Embryonic facial prominence (tissue), 1 donor: ENCODE measurements around the gene ELFN1.

ENCODE experiments used
- DNase-seq: peaks from one replicate; pipeline ENCODE4 v3.0.0-alpha.2; 2016; ENCODE audit errors: extremely low spot score

ELFN1 gene

DNA sequence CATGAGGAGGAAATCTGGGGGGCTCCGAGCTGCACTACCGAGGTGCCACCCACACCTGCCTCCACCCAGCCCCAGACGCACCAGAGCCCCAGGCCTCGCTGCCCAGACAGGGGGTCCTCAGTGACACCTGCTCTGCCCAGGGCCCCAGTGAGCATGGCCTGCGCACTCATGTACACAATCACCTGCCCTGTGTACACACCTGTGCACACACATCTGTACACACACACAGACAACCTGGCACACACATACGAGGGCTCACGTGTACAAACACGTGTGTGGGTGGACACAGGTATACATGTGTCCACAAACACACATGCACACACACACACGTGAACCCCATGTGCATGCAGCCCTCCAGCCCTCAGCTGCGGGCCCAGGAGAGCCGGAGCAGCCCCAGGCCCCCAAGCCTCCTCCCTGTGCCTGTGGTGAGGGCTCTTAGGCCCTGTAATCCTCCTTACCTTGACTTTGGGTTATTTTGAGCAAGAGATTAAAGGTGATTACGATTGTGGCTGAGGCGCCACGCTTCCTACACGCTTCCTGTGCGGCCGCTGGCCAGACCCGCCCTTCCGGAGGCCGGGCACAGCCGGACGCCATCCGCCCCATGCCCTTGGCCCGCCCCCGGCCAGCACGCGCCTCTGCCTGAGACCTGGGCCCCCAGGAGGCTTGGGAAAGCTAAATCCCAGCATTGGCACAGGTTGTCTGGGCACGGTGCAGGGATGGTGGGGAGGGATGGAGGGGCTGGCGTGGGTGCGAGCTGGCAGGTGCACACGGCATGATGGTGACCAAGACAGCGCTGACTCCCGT, 71.9 kb downstream of the ELFN1 start:
- DNase-seq: no peak

DNA sequence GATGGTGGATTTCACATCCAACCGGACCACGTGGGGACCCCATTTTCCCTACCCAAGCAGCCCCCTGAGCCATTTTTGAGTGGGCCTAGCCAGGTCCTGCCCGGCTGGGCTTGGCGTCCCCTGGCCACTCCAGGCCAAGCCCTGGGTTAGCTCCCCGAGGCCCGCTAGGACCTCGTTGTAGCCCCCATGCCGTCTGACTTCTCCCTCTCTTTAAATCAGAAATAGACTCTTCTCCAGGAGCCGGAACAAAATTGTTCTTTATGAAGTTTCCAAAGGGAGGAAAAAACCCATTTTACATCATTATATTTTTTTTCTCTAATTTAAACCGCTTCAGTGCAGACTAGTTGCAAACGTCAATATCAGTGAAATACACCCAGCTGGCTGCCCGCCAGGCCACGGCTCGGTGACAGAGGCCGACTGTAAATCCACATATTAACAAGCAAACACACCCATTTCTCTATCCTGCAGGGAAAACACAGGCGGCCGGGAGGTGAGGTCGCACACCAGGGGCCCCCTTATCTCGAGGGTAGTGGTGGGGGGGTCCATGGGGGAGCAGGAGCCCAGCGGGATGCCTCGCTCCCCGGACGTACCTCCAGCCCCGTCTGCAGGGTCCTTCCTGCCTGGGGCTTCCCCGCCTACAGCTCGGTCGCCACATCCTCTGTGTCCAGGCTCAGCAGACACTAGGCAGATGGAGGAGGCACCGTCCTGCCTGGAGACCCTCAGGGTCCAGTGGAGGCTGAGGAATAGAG, 72.7 kb downstream of the ELFN1 start:
- peak; percentile 23 for DNase-seq

DNA sequence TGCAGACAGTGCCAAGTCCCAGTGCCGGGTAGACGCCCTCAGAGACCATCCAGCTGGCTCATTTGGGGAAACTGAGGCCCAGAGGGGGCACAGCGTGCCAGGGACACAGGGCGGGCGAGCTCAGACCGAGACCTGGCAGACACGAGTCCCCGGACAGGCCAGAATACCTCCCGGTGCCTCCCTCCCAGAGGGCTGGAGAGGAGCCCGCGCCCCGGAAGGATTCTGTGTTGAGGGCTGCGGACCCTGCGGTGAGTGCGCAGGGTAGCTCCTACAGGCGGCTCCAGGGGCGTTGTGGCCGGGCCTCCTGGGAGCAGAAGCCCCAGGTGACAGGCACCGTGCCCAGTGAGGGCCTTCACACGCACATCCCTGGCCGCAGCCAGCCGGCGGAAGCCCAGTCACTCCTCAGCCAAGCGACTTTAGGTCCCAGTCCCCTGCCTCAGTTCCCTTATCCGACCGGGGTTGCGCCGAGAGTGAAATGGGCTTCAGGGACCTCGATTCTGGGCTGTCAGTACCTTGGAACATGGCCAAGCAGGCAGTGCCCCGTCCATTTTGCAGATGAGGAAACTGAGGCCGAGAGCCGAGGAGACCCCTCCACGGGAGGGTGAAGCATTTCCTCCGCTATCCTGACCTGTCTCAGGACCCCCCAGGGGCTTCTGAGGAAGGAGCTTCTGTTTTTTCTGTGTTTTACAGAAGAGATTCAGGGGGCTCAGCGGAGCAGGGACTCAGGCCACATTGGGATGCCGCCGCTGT, 73.6 kb downstream of the ELFN1 start:
- DNase-seq: no peak

DNA sequence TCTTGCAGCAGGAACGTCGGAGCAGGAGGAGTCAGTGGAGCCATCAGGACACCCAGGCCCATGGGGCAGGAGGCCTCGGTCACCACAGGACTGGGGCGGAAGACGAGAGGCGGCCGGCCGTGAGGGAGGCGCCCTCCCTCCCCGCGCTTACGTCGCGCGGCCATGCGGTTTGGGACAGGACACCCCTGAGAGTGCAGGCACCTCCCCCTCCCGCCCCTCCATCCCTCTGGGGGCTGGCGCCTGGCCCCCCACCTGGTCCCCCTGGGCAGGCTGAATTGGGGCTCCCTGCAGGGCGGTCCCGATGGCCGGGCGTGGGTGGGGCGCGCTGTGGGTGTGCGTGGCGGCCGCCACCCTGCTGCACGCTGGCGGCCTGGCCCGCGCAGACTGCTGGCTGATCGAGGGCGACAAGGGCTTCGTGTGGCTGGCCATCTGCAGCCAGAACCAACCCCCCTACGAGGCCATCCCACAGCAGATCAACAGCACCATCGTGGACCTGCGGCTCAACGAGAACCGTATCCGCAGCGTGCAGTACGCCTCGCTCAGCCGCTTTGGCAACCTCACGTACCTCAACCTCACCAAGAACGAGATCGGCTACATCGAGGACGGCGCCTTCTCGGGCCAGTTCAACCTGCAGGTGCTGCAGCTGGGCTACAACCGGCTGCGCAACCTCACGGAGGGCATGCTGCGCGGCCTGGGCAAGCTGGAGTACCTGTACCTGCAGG, 74.4 kb downstream of the ELFN1 start:
- no peak for DNase-seq

DNA sequence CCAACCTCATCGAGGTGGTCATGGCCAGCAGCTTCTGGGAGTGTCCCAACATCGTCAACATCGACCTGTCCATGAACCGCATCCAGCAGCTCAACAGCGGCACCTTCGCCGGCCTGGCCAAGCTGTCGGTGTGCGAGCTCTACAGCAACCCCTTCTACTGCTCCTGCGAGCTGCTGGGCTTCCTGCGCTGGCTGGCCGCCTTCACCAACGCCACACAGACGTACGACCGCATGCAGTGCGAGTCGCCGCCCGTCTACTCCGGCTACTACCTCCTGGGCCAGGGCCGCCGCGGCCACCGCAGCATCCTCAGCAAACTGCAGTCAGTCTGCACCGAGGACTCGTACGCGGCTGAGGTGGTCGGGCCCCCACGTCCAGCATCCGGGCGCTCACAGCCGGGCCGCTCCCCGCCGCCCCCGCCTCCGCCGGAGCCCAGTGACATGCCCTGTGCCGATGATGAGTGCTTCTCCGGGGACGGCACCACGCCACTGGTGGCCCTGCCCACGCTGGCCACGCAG, 75.0 kb downstream of the ELFN1 start:
- no peak for DNase-seq

DNA sequence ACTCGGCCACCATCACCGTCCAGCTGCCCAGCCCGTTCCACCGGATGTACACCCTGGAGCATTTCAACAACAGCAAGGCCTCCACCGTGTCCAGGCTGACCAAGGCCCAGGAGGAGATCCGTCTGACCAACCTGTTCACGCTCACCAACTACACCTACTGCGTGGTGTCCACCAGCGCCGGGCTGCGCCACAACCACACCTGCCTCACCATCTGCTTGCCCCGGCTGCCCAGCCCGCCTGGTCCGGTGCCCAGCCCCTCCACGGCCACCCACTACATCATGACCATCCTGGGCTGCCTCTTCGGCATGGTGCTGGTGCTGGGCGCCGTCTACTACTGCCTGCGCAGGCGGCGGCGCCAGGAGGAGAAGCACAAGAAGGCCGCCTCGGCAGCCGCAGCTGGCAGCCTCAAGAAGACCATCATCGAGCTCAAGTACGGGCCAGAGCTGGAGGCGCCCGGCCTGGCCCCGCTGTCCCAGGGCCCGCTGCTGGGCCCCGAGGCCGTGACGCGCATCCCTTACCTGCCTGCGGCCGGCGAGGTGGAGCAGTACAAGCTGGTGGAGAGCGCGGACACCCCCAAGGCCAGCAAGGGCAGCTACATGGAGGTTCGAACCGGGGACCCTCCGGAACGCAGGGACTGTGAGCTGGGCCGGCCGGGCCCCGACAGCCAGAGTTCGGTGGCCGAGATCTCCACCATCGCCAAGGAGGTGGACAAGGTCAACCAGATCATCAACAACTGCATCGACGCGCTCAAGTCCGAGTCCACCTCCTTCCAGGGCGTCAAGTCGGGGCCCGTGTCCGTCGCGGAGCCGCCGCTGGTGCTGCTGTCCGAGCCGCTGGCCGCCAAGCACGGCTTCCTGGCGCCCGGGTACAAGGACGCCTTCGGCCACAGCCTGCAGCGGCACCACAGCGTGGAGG, 75.8 kb downstream of the ELFN1 start:
- DNase-seq: no peak

DNA sequence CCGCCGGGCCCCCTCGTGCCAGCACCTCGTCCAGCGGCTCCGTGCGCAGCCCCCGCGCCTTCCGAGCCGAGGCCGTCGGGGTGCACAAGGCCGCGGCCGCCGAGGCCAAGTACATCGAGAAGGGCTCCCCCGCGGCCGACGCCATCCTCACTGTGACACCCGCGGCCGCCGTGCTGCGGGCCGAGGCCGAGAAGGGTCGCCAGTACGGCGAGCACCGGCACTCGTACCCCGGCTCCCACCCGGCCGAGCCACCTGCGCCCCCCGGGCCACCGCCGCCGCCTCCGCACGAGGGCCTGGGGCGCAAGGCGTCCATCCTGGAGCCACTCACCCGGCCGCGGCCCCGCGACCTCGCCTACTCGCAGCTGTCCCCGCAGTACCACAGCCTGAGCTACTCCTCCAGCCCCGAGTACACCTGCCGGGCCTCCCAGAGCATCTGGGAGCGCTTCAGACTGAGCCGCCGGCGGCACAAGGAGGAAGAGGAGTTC, 76.5 kb downstream of the ELFN1 start:
- no peak for DNase-seq

DNA sequence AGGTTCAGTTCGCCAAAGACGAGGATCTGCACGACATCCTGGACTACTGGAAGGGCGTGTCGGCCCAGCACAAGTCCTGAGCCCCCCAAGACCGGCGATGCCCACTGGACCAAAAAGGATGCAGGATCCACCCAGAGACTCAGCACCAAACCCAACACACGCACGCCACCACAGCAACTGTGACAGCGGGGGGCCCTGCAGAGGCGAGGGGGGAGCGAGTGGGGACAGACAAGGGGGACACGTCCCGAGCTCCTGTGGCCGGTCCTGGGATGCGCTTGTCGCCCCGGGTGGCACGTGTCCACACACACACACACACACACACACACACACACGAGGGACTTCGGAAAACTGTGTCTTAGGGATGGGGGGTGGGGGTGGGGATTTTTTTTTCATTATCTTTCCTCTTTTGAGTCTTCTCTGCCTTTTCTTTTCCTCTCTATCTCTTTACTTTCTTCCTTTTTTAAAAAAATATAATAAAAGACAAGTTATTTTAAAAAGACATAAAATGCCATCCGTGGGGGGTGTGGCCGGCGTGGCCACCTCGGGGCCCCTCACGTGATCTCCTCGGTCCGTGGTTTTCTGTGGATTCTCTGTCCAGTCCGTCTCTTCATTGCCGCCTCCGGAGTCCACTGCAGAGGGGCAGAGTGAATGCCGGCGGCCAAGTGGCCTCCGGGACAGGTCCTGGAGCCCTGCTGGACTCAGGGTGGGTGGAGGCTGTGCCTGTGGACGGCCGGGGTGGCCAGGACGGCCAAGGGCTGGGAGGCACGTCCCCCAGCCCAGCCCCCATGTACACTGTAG, 77.1 kb downstream of the ELFN1 start:
- no peak for DNase-seq

DNA sequence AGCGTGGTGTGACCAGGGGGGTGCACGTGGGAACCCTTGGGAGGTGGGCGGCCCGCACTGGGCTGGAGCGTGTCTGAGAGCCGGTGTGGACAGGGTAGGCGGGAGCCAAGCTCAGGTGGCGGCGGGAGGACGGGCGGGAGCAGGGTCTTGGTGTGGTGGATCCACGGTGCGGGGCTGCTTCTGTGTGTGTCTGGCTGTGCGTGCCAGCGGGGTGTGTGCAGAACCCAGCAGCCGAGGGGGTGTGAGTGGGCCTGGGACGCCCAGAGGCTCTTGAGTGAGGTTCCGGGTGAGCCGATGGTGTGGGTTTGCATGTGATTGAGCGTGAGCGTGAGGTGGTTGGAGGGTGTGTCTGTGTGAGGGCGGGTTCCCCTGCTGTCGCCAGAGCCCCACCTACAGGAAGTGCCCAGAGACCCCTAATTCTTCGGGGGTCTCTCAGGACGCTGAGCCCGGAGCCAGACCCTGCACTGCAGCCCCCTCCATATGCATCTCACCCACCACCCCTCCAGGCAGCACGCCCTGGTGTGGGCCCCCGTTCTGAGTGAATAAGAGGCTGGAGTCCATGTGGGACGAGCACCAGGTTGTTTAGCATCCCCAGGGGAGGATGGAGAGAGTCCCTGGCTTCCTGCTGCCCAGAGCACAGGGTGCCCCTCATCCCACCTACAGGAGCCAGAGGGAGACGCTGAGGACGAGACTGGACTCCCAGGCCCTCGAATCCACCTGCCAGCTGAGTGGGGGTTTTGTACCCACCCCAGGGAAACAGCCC, 78.2 kb downstream of the ELFN1 start:
- no peak for DNase-seq

DNA sequence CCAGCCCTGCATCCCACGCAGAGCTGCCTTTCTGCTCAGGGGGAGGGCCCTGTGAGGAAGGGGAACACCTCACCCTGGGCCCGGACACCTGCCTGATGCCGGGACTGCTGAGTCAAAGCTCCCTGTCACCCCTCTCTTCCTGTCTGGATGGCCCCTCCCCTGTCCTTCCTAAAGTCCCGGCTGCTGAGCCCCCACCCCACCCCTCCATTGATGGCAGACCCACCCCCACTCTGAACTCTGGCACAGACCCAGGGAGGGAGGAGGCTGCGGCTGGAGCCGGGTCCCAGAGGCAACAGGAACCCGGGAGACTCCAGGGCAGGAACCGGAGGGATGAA, 78.7 kb downstream of the ELFN1 start:
- no peak for DNase-seq

DNA sequence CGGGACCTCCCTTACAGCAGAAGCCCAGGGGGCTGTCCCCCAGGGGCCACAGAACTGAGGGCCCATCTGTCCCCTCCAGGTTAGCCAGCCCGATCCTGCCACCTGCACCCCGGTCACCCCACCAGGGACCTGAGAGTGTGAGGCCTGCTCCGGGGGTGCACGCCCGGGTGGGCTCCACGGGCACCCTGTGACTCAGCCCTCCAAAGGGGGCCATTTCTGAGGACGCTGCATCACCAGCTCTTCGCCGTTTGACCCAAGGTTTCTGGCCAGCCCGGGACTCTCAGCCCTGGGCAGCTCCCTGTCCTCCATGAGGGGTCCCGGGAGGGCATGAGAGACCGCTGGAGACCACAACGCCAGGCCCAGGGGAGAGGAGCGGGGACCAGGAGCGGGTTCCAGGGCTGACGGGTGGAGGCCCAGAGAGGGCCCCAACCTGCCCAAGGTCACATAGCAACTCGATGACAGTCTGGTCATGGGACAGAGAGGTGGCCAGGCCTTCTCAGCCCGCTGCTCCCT, 79.3 kb downstream of the ELFN1 start:
- no peak for DNase-seq

DNA sequence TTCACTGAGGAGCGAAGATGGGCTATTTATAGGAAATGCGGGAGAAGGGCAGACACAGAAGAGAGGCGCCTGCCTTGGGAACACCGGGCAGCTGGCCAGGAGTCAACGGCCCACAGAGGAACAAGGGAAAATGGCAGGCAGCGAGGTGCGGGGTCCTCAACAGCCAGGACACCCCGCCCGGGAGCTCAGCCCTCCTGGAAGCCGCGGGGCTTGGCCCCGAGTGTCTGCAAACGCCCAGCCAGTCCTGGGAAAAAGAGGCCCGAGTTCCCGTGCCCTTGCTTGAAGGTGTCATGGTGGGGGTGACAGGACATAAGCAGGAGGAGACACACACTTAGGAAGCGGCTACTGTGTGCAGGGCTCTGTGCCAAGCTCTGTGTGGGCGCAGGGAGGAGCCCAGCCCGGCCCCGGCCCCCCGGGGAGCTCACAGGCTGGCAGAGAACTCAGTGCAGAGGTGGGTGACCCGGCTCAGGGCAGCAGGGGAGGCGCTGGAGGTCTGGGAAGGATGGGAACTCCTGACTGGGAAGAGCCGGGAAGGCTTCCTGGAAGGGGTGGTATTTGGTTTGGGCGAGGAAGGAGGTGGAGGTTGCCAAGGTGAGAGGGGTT, 79.9 kb downstream of the ELFN1 start:
- DNase-seq: no peak

DNA sequence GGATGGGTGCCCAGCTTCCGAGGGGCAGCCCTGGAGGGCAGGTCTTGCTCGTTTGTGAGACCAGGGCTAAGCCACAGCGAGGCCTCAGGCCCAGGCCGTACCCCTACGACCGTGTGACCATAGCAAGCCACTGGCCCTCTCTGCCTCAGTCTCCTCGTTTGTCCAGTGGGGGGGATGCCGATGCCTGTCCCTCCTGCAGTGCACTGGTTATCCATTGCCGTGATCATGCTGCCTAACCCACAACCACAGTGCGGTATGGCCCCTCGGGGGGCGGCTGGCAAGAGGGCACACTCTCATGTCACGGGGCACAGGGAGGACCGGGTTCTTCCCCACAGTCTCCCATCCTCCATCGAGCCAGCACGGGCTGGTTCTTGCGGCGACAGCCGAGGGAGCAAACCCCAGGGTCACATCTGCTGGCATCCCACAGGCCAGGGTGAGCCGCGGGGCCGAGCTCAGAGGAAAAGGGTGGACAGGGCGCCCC, 80.5 kb downstream of the ELFN1 start:
- DNase-seq: no peak

DNA sequence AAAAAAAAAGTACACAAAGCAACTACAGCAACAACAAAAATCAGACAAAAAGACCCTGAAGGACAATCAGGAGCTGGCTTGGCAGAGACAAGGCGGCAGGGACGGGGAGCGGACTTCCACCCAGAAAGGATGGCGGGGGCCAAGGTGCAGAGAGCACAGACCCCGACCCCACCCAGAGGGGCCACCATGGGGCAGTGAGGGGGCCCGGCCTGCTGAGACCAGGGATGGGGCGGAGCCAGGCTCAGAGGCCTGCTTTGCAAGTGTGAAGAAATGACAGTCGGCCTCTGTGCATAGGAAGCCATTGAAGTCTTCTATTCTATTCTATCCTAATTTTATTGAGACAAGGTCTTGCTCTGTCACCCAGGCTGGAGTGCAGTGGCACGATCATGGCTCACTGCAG, 82.0 kb downstream of the ELFN1 start:
- no peak for DNase-seq

DNA sequence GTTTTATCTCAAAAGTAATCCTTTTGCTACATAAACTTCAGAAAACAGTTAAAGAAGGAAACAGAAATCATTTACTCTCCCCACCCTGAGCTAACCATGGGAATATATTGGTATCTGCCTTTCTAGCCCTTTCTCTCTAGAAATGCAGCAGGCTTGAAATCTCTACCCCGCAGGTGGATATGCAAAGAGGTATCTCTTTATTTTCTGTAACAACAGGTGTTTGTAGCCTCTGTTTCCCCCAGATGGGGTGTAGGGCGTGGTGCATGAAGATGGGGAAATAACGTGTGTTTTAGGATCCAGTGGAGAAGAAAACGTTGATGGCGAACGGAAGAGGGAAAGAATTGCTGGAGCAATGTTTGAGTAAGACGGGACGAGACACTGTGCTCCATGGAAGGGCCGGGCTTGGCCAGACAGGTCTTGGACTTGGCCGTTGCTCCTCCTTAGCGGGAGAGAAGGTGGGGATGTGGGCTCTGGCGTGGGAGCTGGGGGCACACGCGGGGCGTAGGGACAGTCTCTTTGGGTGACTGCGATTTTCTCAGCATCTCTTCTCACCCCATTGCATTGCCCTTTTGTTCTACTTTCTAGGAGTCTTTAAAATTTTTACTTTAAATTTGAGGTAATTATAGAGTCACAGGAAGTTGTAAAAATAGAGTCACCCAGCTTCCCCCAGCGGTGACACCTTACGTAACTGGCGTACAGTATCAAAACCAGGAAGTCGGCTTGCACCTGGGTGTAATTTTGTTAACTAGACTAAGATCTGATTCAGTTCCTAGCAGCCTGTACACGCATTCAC, 82.9 kb downstream of the ELFN1 start:
- DNase-seq: no peak

DNA sequence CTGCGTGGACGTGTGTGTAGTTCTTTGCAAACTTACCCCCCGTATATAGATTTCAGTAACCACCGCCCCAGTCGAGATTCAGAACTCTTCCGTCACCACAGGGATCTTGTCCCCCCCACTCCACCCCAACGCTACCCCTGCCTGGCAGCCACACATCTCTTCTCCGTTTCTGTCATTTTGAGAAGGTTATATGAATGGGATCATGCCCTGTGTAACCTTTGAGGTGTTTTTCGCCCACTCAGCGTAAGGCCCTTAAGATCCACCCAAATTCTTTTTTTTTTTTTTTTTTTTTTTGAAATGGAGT, 83.4 kb downstream of the ELFN1 start:
- no peak for DNase-seq

DNA sequence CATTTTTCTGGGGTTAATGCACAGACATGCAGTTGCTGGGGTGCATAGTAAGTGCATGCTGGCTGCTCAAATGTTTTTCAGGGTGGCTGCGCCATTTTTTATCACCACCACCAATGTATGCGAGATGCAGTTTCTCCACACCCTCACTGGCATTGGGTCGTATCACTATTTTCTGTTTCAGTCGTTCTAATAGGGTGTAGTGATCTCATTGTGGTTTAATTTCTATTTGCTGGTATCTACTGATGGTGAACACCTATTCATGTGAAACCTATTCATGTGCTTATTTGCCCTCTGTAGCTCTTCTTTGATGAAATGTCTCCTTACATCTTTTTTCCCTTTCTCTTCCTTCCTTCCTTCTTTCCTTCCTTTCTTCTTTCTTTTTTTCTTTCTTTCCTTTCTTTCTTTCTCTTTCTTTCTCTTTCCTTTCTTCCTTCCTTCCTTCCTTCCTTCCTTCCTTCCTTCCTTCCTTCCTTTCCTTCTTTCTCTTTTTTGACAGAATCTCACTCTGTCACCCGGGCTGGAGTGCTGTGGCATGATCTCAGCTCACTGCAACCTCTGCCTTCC, 84.3 kb downstream of the ELFN1 start:
- no peak for DNase-seq
